ENCODE results near the gene ANKRD62.
"Not testable (repeated sequence)": the region's sequence is repeated elsewhere in the genome, so short reads cannot be mapped to it uniquely, and the experiment has no call there.

ANKRD62 gene

GRCh38 chr18:12127647-12128046 is 34.0 kb downstream of the ANKRD62 start:
- H3K27ac Mint-ChIP-seq (ENCODE audit: low read depth); H3K36me3 Mint-ChIP-seq (ENCODE audit: insufficient read depth); H3K4me1 Mint-ChIP-seq; H3K9me3 Mint-ChIP-seq; ATAC-seq (replicated peaks; ENCODE audit: extremely low read depth, poor library complexity, severe bottlenecking); H3K4me3 Mint-ChIP-seq; DNase-seq (ENCODE audit: low spot score in 2 of 2): not testable (repeated sequence)
- peaks cover 41% of the 10 kb centered on the region for H3K27me3 Mint-ChIP-seq

- not testable (repeated sequence) for H3K9me3 Mint-ChIP-seq; H3K4me3 Mint-ChIP-seq; H3K4me1 Mint-ChIP-seq; H3K27ac Mint-ChIP-seq (ENCODE audit: low read depth); H3K27me3 Mint-ChIP-seq; DNase-seq (ENCODE audit: low spot score in 2 of 2); ATAC-seq (replicated peaks; ENCODE audit: extremely low read depth, poor library complexity, severe bottlenecking); H3K36me3 Mint-ChIP-seq (ENCODE audit: insufficient read depth)
Observed at GRCh38 chr18:12138831-12139230, 45.2 kb downstream of the ANKRD62 start.

- H3K9me3 Mint-ChIP-seq; H3K4me3 Mint-ChIP-seq; H3K4me1 Mint-ChIP-seq; DNase-seq (ENCODE audit: low spot score in 2 of 2); H3K36me3 Mint-ChIP-seq (ENCODE audit: insufficient read depth); H3K27me3 Mint-ChIP-seq; ATAC-seq (replicated peaks; ENCODE audit: extremely low read depth, poor library complexity, severe bottlenecking); H3K27ac Mint-ChIP-seq (ENCODE audit: low read depth): not testable (repeated sequence)
Observed at GRCh38 chr18:12140866-12141265, 47.2 kb downstream of the ANKRD62 start.

GRCh38 chr18:12141778-12142177 is 48.1 kb downstream of the ANKRD62 start:
- not testable (repeated sequence) for H3K4me3 Mint-ChIP-seq; H3K4me1 Mint-ChIP-seq; H3K27ac Mint-ChIP-seq (ENCODE audit: low read depth); H3K27me3 Mint-ChIP-seq; ATAC-seq (replicated peaks; ENCODE audit: extremely low read depth, poor library complexity, severe bottlenecking); H3K36me3 Mint-ChIP-seq (ENCODE audit: insufficient read depth); H3K9me3 Mint-ChIP-seq; DNase-seq (ENCODE audit: low spot score in 2 of 2)

- H3K9me3 Mint-ChIP-seq; H3K27ac Mint-ChIP-seq (ENCODE audit: low read depth); DNase-seq (ENCODE audit: low spot score in 2 of 2); ATAC-seq (replicated peaks; ENCODE audit: extremely low read depth, poor library complexity, severe bottlenecking); H3K4me1 Mint-ChIP-seq; H3K4me3 Mint-ChIP-seq; H3K36me3 Mint-ChIP-seq (ENCODE audit: insufficient read depth): not testable (repeated sequence)
- peaks cover 38% of the 10 kb centered on the region for H3K27me3 Mint-ChIP-seq
Observed at GRCh38 chr18:12149431-12149830, 55.8 kb downstream of the ANKRD62 start.

- Mint-ChIP-seq H3K4me1 (no peaks in the 10 kb centered on the region), H3K36me3 (ENCODE audit: insufficient read depth) (no peaks in the 10 kb centered on the region), H3K9me3 (no peaks in the 10 kb centered on the region), H3K4me3 (no peak overlapping the region), H3K27ac (ENCODE audit: low read depth) (no peak overlapping the region), H3K27me3 (peaks cover 38% of the 10 kb centered on the region)
- ATAC-seq (replicated peaks; ENCODE audit: extremely low read depth, poor library complexity, severe bottlenecking) (no peak), DNase-seq (ENCODE audit: low spot score in 2 of 2) (no peak)
Observed at GRCh38 chr18:12154361-12154760, 60.7 kb downstream of the ANKRD62 start.

- Mint-ChIP-seq H3K27ac (ENCODE audit: low read depth) (no peak overlapping the region), H3K4me3 (no peak overlapping the region), H3K9me3 (no peaks in the 10 kb centered on the region), H3K4me1 (no peaks in the 10 kb centered on the region), H3K36me3 (ENCODE audit: insufficient read depth) (no peaks in the 10 kb centered on the region), H3K27me3 (peaks cover 24% of the 10 kb centered on the region)
- no peak for ATAC-seq (replicated peaks; ENCODE audit: extremely low read depth, poor library complexity, severe bottlenecking)
- no peak for DNase-seq (ENCODE audit: low spot score in 2 of 2)
Observed at GRCh38 chr18:12155996-12156395, 62.4 kb downstream of the ANKRD62 start.

GRCh38 chr18:12159446-12159845 is 65.8 kb downstream of the ANKRD62 start:
- H3K27me3 Mint-ChIP-seq = no peaks in the 10 kb centered on the region
- no peak overlapping the region for H3K4me3 Mint-ChIP-seq
- H3K9me3 Mint-ChIP-seq = no peaks in the 10 kb centered on the region
- H3K27ac Mint-ChIP-seq (ENCODE audit: low read depth) = no peak overlapping the region
- DNase-seq (ENCODE audit: low spot score in 2 of 2) = no peak
- ATAC-seq (replicated peaks; ENCODE audit: extremely low read depth, poor library complexity, severe bottlenecking) = no peak
- H3K4me1 Mint-ChIP-seq = no peaks in the 10 kb centered on the region
- no peaks in the 10 kb centered on the region for H3K36me3 Mint-ChIP-seq (ENCODE audit: insufficient read depth)

GRCh38 chr18:12162786-12163185 is 69.1 kb downstream of the ANKRD62 start:
- H3K36me3 Mint-ChIP-seq (ENCODE audit: insufficient read depth) = no peaks in the 10 kb centered on the region
- H3K27ac Mint-ChIP-seq (ENCODE audit: low read depth) = no peak overlapping the region
- no peaks in the 10 kb centered on the region for H3K4me1 Mint-ChIP-seq
- DNase-seq (ENCODE audit: low spot score in 2 of 2) = no peak
- H3K4me3 Mint-ChIP-seq = no peak overlapping the region
- ATAC-seq (replicated peaks; ENCODE audit: extremely low read depth, poor library complexity, severe bottlenecking) = no peak
- peaks cover 9% of the 10 kb centered on the region for H3K27me3 Mint-ChIP-seq
- H3K9me3 Mint-ChIP-seq = no peaks in the 10 kb centered on the region

GRCh38 chr18:12165038-12165768 is 71.6 kb downstream of the ANKRD62 start:
- ATAC-seq (replicated peaks; ENCODE audit: extremely low read depth, poor library complexity, severe bottlenecking) (no peak), DNase-seq (ENCODE audit: low spot score in 2 of 2) (no peak)
- Mint-ChIP-seq H3K4me1 (no peaks in the 10 kb centered on the region), H3K36me3 (ENCODE audit: insufficient read depth) (no peaks in the 10 kb centered on the region), H3K4me3 (no peak overlapping the region), H3K9me3 (peaks cover 7% of the 10 kb centered on the region), H3K27me3 (peaks cover 13% of the 10 kb centered on the region), H3K27ac (ENCODE audit: low read depth) (no peak overlapping the region)
